GM23338 (cell line): Measurements from ENCODE around the gene ALG14. TPM values are rescaled to one million over a fixed set of nuclear protein-coding genes. Genes with fewer than 3 reads are reported as not detected.

Experiments used
- ATAC-seq: fragments of 200-7000 bp; cut with Tn5 transposase; 3 replicates; pipeline ENCODE4 v1.9.1; 2020
- DNase-seq: peaks from one replicate; pipeline ENCODE4 v3.0.0-alpha.2; 2015; ENCODE audit warnings: low spot score
- H2AFZ ChIP-seq: fragments of 200-600 bp; sonication (generic); 2 replicates; pipeline ENCODE4 v1.8.0; 2016; ENCODE audit warnings: antibody characterized with exemption, mild to moderate bottlenecking, moderate library complexity
- H3F3A ChIP-seq: fragments of 200-600 bp; sonication (generic); replicated peaks from 2 replicates; pipeline ENCODE4 v1.8.0; 2017; ENCODE audit warnings: antibody characterized with exemption, mixed run types, low read depth
- H3K27ac ChIP-seq: fragments of 200-600 bp; sonication (generic); 2 replicates; pipeline ENCODE4 v1.6.1; 2016; ENCODE audit warnings: low read depth
- H3K27me3 ChIP-seq: fragments of 200-600 bp; sonication (generic); 2 replicates; pipeline ENCODE4 v1.8.0; 2016; ENCODE audit warnings: mild to moderate bottlenecking, mixed run types, moderate library complexity; ENCODE audit not compliant: insufficient read depth
- H3K36me3 ChIP-seq: fragments of 200-600 bp; sonication (generic); 2 replicates; pipeline ENCODE4 v1.8.0; 2016; ENCODE audit warnings: mild to moderate bottlenecking; ENCODE audit not compliant: insufficient read depth
- H3K4me1 ChIP-seq: fragments of 200-600 bp; sonication (generic); 2 replicates; pipeline ENCODE4 v1.8.0; 2016; ENCODE audit warnings: mild to moderate bottlenecking, moderate library complexity; ENCODE audit not compliant: insufficient read depth
- H3K4me2 ChIP-seq: fragments of 200-600 bp; sonication (generic); 2 replicates; pipeline ENCODE4 v1.7.1; 2017; ENCODE audit warnings: mixed run types
- H3K4me3 ChIP-seq: fragments of 200-600 bp; sonication (generic); 2 replicates; pipeline ENCODE4 v1.6.1; 2016; ENCODE audit warnings: mixed run types
- H3K79me2 ChIP-seq: fragments of 200-600 bp; sonication (generic); replicated peaks from 2 replicates; pipeline ENCODE4 v1.8.0; 2017; ENCODE audit warnings: mild to moderate bottlenecking; ENCODE audit not compliant: insufficient read depth
- H3K9me2 ChIP-seq: fragments of 200-600 bp; sonication (generic); 2 replicates; pipeline ENCODE4 v1.8.0; 2017; ENCODE audit not compliant: insufficient read depth
- H4K20me1 ChIP-seq: fragments of 200-600 bp; sonication (generic); replicated peaks from 2 replicates; pipeline ENCODE4 v1.8.0; 2017; ENCODE audit warnings: mild to moderate bottlenecking; ENCODE audit not compliant: insufficient read depth
- H3K27ac Mint-ChIP-seq: 2 replicates; pipeline ENCODE4 v1.8.0; 2020; ENCODE audit warnings: inconsistent platforms, mild to moderate bottlenecking, moderate library complexity, mixed read lengths
- H3K27me3 Mint-ChIP-seq: 3 replicates; pipeline ENCODE4 v1.8.0; 2022; ENCODE audit warnings: low read depth, mild to moderate bottlenecking, moderate library complexity, mixed read lengths, inconsistent platforms; ENCODE audit not compliant: insufficient read depth, poor library complexity
- H3K36me3 Mint-ChIP-seq: 3 replicates; pipeline ENCODE4 v1.8.0; 2021; ENCODE audit warnings: low read depth, mild to moderate bottlenecking, inconsistent platforms, moderate library complexity, mixed read lengths
- H3K4me1 Mint-ChIP-seq: 3 replicates; pipeline ENCODE4 v1.8.0; 2020; ENCODE audit warnings: mild to moderate bottlenecking, inconsistent platforms, mixed read lengths
- H3K4me3 Mint-ChIP-seq: 3 replicates; pipeline ENCODE4 v1.8.0; 2021; ENCODE audit warnings: moderate library complexity, mild to moderate bottlenecking, inconsistent platforms, mixed read lengths
- H3K9me3 Mint-ChIP-seq: 3 replicates; pipeline ENCODE4 v1.8.0; 2020; ENCODE audit warnings: moderate library complexity, mild to moderate bottlenecking, inconsistent platforms, mixed read lengths
- CREB1 ChIP-seq: fragments of 250-450 bp; sonication (Bioruptor Pico); IDR thresholded peaks from 2 replicates; pipeline ENCODE4 v1.5.0; 2020; ENCODE audit warnings: low read depth, mild to moderate bottlenecking, moderate library complexity
- EZH2 ChIP-seq: fragments of 200-600 bp; sonication (generic); IDR thresholded peaks from one replicate; pipeline ENCODE4 v1.8.0; 2017; ENCODE audit warnings: antibody characterized with exemption, mild to moderate bottlenecking, low read depth; ENCODE audit not compliant: unreplicated experiment
- EZH2phosphoT487 ChIP-seq: fragments of 200-600 bp; sonication (generic); IDR thresholded peaks from one replicate; pipeline ENCODE4 v1.8.1; 2018; ENCODE audit warnings: antibody characterized with exemption; ENCODE audit not compliant: unreplicated experiment
- JUNB ChIP-seq: IDR thresholded peaks from one replicate; pipeline ENCODE4 v1.6.1; 2016; ENCODE audit warnings: antibody characterized with exemption; ENCODE audit not compliant: unreplicated experiment
- NANOG ChIP-seq: IDR thresholded peaks from 2 replicates; pipeline ENCODE4 v1.6.1; 2016; ENCODE audit warnings: antibody characterized with exemption, borderline replicate concordance
- POLR2AphosphoS5 ChIP-seq: IDR thresholded peaks from 2 replicates; pipeline ENCODE4 v1.6.1; 2016; ENCODE audit warnings: antibody characterized with exemption, low read depth
- STAT1 ChIP-seq: IDR thresholded peaks from one replicate; pipeline ENCODE4 v1.6.1; 2016; ENCODE audit warnings: antibody characterized with exemption; ENCODE audit not compliant: unreplicated experiment
- ZNF114 ChIP-seq: fragments of 250-450 bp; sonication (Bioruptor Pico); IDR thresholded peaks from 2 replicates; pipeline ENCODE4 v1.5.0; 2020; ENCODE audit warnings: mild to moderate bottlenecking, moderate library complexity
- ZNF331 ChIP-seq: fragments of 250-450 bp; sonication (Bioruptor Pico); IDR thresholded peaks from 2 replicates; pipeline ENCODE4 v1.5.0; 2020; ENCODE audit warnings: low read depth, mild to moderate bottlenecking, moderate library complexity
- polyA plus RNA-seq: library from polyadenylated mRNA; unstranded; fragments of >200 nt; fragmentation: Nextera tagmentation; extraction: Ambion mirVana; gene quantifications from 2 replicates; pipeline ENCODE4 v1.2.1, GENCODE V29; 2016
- total RNA-seq: library from RNA; depleted of rRNA; stranded (reverse); fragments of >200 nt; shearing (Covaris generic); gene quantifications from 2 replicates; pipeline ENCODE4 v1.2.3, GENCODE V29; 2014
- TF ChIP-seq, protein P1 (sequence below): IDR thresholded peaks from 2 replicates; pipeline ENCODE4 v1.6.1; 2016; ENCODE audit warnings: antibody characterized with exemption
- TF ChIP-seq, protein P2 (sequence below): IDR thresholded peaks from one replicate; pipeline ENCODE4 v1.6.1; 2018; ENCODE audit warnings: antibody characterized with exemption; ENCODE audit not compliant: unreplicated experiment

Gene ALG14
- total and polyA plus RNA-seq, 2 experiments from 2014 or later: 0.42 to 2.8 TPM

DNA sequence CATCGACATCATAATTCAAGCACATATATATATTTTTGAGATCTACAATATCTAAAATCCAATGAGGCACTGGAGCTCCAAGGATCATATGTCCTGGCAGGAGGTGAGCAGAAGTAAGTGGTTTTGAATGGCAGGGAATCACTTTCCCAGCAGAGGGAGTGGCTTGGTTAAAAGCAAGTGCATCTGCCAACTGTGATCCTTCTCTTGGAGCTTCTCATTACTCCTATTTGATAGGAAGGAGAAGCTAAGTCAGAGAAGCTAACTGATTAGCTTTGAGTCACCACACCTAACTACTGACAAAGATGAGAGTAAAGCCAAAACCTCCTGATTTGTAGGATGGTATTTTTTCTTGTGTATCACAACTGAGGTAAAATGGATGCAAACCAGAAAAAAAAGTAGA lies 55.0 kb downstream of the ALG14 start:
- Histone ChIP-seq H3K4me3 (no peak overlapping the region), H3K9me2 (no peaks in the 10 kb centered on the region), H3K4me1 (peaks cover 5% of the 10 kb centered on the region; the same call in 1 of the 2 replicates), H3K36me3 (no peaks in the 10 kb centered on the region), H3K79me2 (no peaks in the 10 kb centered on the region), H3K27me3 (no peaks in the 10 kb centered on the region), H3K4me2 (no peak overlapping the region), H4K20me1 (no peaks in the 10 kb centered on the region; the same call in 1 of the 2 replicates), H3K27ac (no peak overlapping the region), H3F3A (no peaks in the 10 kb centered on the region), H2AFZ (no peak overlapping the region)
- Mint-ChIP-seq H3K4me1 (peaks cover 13% of the 10 kb centered on the region), H3K36me3 (no peaks in the 10 kb centered on the region), H3K9me3 (no peaks in the 10 kb centered on the region; the same call in 2 of the 3 replicates), H3K4me3 (no peak overlapping the region), H3K27me3 (no peaks in the 10 kb centered on the region), H3K27ac (no peak overlapping the region)
- DNase-seq (no peak), ATAC-seq (no peak)
- TF ChIP-seq NANOG (no peak), POLR2AphosphoS5 (no peak), STAT1 (no peak), JUNB (no peak), EZH2 (no peak), ZNF114 (no peak), CREB1 (CRISPR knock-in tag) (no peak), ZNF331 (no peak)
- TF ChIP-seq, protein P1, sequence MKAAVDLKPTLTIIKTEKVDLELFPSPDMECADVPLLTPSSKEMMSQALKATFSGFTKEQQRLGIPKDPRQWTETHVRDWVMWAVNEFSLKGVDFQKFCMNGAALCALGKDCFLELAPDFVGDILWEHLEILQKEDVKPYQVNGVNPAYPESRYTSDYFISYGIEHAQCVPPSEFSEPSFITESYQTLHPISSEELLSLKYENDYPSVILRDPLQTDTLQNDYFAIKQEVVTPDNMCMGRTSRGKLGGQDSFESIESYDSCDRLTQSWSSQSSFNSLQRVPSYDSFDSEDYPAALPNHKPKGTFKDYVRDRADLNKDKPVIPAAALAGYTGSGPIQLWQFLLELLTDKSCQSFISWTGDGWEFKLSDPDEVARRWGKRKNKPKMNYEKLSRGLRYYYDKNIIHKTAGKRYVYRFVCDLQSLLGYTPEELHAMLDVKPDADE: no peak

DNA sequence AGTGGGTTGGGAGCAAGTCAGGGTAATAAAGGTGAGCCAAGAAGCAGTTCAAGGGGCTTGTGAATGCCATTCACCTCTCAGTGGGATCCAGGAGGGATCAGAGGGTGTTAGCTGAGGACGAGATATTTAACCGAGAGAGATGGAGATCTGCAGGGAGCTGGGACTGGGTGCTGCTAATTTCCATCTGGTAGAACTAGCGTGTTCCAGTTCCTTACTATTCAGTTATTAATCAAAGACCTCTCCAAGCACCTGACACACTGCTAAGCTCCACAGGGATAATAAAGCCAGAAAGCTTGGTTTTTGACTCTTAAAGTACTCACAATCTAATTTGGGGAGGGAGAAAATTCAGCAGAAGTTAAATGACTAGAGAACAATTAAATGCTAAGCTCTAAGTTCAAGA lies 57.7 kb downstream of the ALG14 start:
- no peaks in the 10 kb centered on the region for H3K9me3 Mint-ChIP-seq
- DNase-seq (no peak), ATAC-seq (peak; percentile 40)
- H3K27ac Mint-ChIP-seq: no peak overlapping the region
- H2AFZ ChIP-seq: no peak overlapping the region
- no peaks in the 10 kb centered on the region for H3F3A ChIP-seq
- H3K27me3 Mint-ChIP-seq: no peaks in the 10 kb centered on the region
- H3K9me2 ChIP-seq: no peaks in the 10 kb centered on the region
- no peak overlapping the region for H3K4me3 Mint-ChIP-seq
- peaks cover 3% of the 10 kb centered on the region for H3K4me1 Mint-ChIP-seq
- no peak overlapping the region for H3K4me2 ChIP-seq
- no peak overlapping the region for H3K27ac ChIP-seq
- H3K4me1 ChIP-seq: no peaks in the 10 kb centered on the region
- H3K4me3 ChIP-seq: no peak overlapping the region
- H3K27me3 ChIP-seq: no peaks in the 10 kb centered on the region
- H3K36me3 ChIP-seq: no peaks in the 10 kb centered on the region
- no peaks in the 10 kb centered on the region for H3K79me2 ChIP-seq
- no peaks in the 10 kb centered on the region for H3K36me3 Mint-ChIP-seq
- no peaks in the 10 kb centered on the region; the same call in 1 of the 2 replicates for H4K20me1 ChIP-seq
- TF ChIP-seq EZH2 (no peak), POLR2AphosphoS5 (no peak), EZH2phosphoT487 (no peak), STAT1 (no peak), CREB1 (CRISPR knock-in tag) (no peak), NANOG (no peak)
- TF ChIP-seq, protein P2, sequence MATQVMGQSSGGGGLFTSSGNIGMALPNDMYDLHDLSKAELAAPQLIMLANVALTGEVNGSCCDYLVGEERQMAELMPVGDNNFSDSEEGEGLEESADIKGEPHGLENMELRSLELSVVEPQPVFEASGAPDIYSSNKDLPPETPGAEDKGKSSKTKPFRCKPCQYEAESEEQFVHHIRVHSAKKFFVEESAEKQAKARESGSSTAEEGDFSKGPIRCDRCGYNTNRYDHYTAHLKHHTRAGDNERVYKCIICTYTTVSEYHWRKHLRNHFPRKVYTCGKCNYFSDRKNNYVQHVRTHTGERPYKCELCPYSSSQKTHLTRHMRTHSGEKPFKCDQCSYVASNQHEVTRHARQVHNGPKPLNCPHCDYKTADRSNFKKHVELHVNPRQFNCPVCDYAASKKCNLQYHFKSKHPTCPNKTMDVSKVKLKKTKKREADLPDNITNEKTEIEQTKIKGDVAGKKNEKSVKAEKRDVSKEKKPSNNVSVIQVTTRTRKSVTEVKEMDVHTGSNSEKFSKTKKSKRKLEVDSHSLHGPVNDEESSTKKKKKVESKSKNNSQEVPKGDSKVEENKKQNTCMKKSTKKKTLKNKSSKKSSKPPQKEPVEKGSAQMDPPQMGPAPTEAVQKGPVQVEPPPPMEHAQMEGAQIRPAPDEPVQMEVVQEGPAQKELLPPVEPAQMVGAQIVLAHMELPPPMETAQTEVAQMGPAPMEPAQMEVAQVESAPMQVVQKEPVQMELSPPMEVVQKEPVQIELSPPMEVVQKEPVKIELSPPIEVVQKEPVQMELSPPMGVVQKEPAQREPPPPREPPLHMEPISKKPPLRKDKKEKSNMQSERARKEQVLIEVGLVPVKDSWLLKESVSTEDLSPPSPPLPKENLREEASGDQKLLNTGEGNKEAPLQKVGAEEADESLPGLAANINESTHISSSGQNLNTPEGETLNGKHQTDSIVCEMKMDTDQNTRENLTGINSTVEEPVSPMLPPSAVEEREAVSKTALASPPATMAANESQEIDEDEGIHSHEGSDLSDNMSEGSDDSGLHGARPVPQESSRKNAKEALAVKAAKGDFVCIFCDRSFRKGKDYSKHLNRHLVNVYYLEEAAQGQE: no peak
- TF ChIP-seq, protein P1: no peak
